Uterus (tissue), 4 donors: ENCODE data around the gene UHRF2. TPM values are rescaled to one million over a fixed set of nuclear protein-coding genes. Genes with fewer than 3 reads are reported as not detected.

Experiments
- DNase-seq, 2 donors: peaks; one replicate each; pipeline ENCODE4 v3.0.0-alpha.2; 2019 to 2020
- H3K27ac ChIP-seq, 2 donors: fragments of 200-600 bp; sonication (generic); 1 replicate in 1 of 2; 2 replicates in 1 of 2; pipeline ENCODE4 v1.5.1; 2016 to 2018
- H3K27me3 ChIP-seq, 2 donors: fragments of 200-600 bp; sonication (generic); one replicate each; pipeline ENCODE4 v1.5.1; 2018 to 2019; ENCODE audit warnings: control low read depth in 1 of 2
- H3K36me3 ChIP-seq, 2 donors: fragments of 200-600 bp; sonication (generic); one replicate each; pipeline ENCODE4 v1.5.1; 2019; ENCODE audit warnings: control low read depth in 1 of 2
- H3K4me1 ChIP-seq, 2 donors: fragments of 200-600 bp; sonication (generic); one replicate each; pipeline ENCODE4 v1.5.1; 2018 to 2019; ENCODE audit warnings: control low read depth in 1 of 2
- H3K4me3 ChIP-seq, 2 donors: fragments of 200-600 bp; sonication (generic); 1 replicate in 1 of 2; 2 replicates in 1 of 2; pipeline ENCODE4 v1.5.1; 2018 to 2019; ENCODE audit warnings: mild to moderate bottlenecking in 1 of 2
- H3K9me3 ChIP-seq, 2 donors: fragments of 200-600 bp; sonication (generic); one replicate each; pipeline ENCODE4 v1.5.1; 2019; ENCODE audit warnings: control low read depth in 1 of 2
- POLR2A ChIP-seq, 2 donors: fragments of 450-650 bp; IDR thresholded peaks; one replicate each; pipeline ENCODE4 v1.6.1; 2016; ENCODE audit warnings: antibody characterized with exemption in 2 of 2, mild to moderate bottlenecking in 1 of 2, moderate library complexity in 1 of 2
- intact Hi-C: fragments of 100-400 bp; cut with DNase I; formaldehyde crosslinking; loops from one replicate; pipeline ENCODE4 v1.15.1; 2023; ENCODE audit warnings: low total_unique reads
- total RNA-seq, 4 donors: library from RNA; depleted of rRNA in 3 of 4; stranded (reverse); fragments of >200 nt in 3 of 4; gene quantifications; one replicate each; pipeline versions ENCODE4 v1.1.0 to v1.2.4, GENCODE V29; 2014 to 2023
- TF ChIP-seq, protein P1 (sequence below), 4 experiments: fragments of 200-600 bp in 2 of 4; fragments of 450-650 bp in 2 of 4; sonication (generic) in 2 of 4; IDR thresholded peaks; one replicate each; pipeline ENCODE4 v1.5.1; 2016 to 2019; ENCODE audit warnings: antibody characterized with exemption in 4 of 4, mild to moderate bottlenecking in 2 of 4, moderate library complexity in 1 of 4
- donor health status: DM: yes; HTN: yes; CAD: no.

Gene UHRF2
- total RNA-seq, 4 donors from 2014 or later, result 40.7 to 107 (median 63.1) TPM

DNA sequence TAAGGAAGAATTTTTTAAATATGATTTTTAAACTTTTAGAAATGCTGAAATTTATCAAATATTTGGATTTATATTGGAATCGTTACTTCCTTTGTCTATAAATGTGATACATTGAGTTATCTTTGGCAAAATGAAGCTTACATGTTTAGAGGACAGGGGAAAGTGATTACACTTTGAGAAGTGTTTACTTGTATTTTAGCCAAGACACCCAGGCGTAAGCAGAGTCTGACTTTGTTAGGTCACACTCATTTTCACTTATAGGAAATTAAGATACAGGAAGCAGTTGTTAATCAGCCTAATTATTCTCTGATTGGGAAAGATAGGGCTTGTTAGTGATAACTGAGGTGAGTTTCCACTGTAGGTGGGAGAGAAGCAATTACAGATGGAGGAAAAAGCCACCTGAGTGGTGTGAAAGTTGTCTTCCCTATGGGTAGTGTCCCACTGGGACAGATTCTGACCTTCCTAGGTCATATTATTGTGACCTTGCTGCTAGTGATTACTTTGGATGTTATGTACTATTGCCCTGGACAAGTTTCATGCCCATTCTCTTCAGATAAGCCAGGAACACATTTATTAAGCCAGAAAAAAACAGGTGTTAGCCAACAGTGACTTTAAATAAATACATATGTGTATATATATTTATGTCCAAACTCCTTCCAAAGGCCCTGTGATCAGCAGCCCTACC, 88.7 kb downstream of the UHRF2 start:
- H3K27me3 ChIP-seq, result no peaks in the 10 kb centered on the region
- H3K27ac ChIP-seq, result no peak overlapping the region
- no peaks in the 10 kb centered on the region for H3K36me3 ChIP-seq
- H3K9me3 ChIP-seq, result no peaks in the 10 kb centered on the region
- no peak overlapping the region for H3K4me3 ChIP-seq
- TF ChIP-seq, protein P1, sequence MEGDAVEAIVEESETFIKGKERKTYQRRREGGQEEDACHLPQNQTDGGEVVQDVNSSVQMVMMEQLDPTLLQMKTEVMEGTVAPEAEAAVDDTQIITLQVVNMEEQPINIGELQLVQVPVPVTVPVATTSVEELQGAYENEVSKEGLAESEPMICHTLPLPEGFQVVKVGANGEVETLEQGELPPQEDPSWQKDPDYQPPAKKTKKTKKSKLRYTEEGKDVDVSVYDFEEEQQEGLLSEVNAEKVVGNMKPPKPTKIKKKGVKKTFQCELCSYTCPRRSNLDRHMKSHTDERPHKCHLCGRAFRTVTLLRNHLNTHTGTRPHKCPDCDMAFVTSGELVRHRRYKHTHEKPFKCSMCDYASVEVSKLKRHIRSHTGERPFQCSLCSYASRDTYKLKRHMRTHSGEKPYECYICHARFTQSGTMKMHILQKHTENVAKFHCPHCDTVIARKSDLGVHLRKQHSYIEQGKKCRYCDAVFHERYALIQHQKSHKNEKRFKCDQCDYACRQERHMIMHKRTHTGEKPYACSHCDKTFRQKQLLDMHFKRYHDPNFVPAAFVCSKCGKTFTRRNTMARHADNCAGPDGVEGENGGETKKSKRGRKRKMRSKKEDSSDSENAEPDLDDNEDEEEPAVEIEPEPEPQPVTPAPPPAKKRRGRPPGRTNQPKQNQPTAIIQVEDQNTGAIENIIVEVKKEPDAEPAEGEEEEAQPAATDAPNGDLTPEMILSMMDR (IDR thresholded peaks at IDR 0.05), result no peak
- no peak for TF ChIP-seq POLR2A (IDR thresholded peaks at IDR 0.05)
- no peak for DNase-seq
- no peaks in the 10 kb centered on the region for H3K4me1 ChIP-seq
- intact Hi-C loops, result no loop called here

DNA sequence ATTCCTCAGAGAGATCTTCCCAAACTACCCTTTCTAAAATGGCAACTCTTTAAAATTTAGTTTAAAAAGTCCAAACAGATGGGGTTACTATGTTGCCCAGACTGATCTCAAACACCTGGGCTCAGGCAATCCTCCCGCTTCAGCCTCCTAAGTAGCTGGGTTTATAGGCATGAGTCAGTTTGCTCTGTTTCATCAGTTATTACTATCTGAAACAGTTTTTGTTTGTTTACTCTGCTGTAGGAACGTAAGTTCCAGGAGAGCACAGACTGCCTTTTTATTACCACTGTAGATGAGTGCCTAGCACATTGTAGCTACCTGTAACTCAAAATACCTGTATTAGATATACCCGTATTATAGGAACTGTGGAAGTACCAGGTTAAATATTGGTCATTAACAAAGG, 89.4 kb downstream of the UHRF2 start:
- Histone ChIP-seq H3K4me1 (no peaks in the 10 kb centered on the region), H3K27ac (no peak overlapping the region), H3K27me3 (no peaks in the 10 kb centered on the region), H3K9me3 (no peaks in the 10 kb centered on the region), H3K4me3 (no peak overlapping the region), H3K36me3 (no peaks in the 10 kb centered on the region)
- intact Hi-C loops, result no loop called here
- TF ChIP-seq, protein P1 (IDR thresholded peaks at IDR 0.05), result no peak
- DNase-seq, result no peak

DNA sequence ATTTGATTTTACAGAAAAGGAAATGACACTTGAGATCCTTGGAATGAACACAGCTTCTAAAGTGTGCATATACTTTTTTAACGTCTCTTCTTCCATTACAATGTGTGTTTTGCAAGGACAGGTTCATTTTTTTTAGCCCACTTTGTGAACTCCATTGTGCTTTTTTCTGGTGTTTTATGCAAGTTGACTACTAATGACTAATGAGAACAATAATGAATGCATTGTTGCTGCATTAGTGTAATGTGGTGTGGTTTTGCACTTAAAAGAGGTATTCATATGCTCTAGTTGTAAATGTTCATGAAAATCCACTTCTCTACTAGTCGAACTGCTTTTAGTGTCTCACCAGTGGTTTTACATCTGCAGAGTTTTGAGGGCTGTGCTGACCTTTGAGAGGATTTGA, 93.6 kb downstream of the UHRF2 start:
- no peak for DNase-seq

DNA sequence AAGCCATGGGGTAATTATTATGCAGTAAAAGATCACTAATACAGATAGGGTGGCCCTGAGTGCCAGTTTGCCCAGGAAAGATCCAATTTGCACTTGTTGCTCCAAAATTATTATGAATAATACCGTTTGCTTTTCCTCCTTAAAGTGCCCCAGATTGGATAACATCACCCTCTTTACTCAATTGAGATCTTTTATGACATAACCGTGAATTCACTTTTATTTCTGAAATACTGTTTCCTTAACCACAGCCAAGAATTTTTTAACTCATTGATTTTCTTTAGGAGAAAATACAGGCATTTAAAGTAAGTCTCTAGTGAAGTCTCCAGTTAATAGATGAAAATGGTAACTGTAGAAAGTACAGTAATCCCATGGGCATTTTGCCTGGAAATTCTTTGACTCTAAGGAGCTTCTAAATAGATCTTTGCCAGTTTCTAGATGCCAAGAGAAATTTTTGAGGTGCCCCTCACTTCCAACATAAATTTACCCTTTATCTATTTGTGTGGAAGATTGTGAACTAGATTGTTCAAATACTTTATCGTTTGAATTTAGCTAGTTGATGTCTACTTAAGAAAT, 99.2 kb downstream of the UHRF2 start:
- no peak overlapping the region for H3K4me3 ChIP-seq

More for the DNA sequence above, 93.6 kb downstream of the UHRF2 start:
- no peak for TF ChIP-seq POLR2A (IDR thresholded peaks at IDR 0.05)
- TF ChIP-seq, protein P1 (IDR thresholded peaks at IDR 0.05), result no peak
- Histone ChIP-seq H3K27me3 (no peaks in the 10 kb centered on the region), H3K4me1 (no peaks in the 10 kb centered on the region), H3K9me3 (no peaks in the 10 kb centered on the region), H3K4me3 (no peak overlapping the region), H3K36me3 (no peaks in the 10 kb centered on the region), H3K27ac (no peak overlapping the region)
- intact Hi-C loops, result no loop called here

DNA sequence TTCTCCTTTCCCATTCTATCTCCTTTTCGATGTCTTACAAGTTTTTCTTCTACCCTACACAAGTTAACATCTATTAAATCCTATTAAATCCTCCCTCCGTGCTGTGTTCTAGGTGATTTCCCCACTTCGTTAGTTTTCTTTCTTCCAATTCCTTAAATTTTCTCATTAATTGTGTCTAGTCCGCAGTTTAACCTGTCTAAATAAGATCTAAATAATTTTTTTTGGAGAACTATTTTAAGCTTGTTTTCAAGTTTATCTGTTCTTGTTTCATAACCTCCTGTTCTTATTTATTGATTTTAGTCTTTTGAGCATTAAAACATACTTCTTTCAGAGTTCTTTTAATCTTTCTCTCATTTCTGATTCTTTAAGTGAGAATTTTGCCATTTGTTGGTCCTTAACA, 109.3 kb downstream of the UHRF2 start:
- intact Hi-C loops, result no loop called here
- H3K27ac ChIP-seq, result no peak overlapping the region

More for the DNA sequence above, 99.2 kb downstream of the UHRF2 start:
- Histone ChIP-seq H3K27ac (no peak overlapping the region), H3K9me3 (no peaks in the 10 kb centered on the region), H3K27me3 (no peaks in the 10 kb centered on the region), H3K4me1 (no peaks in the 10 kb centered on the region), H3K36me3 (no peaks in the 10 kb centered on the region)
- DNase-seq, result no peak
- intact Hi-C loops, result no loop called here
- TF ChIP-seq, protein P1 (IDR thresholded peaks at IDR 0.05), result no peak
- TF ChIP-seq POLR2A (IDR thresholded peaks at IDR 0.05), result no peak

More for the DNA sequence above, 109.3 kb downstream of the UHRF2 start:
- Histone ChIP-seq H3K9me3 (no peaks in the 10 kb centered on the region), H3K4me3 (no peak overlapping the region), H3K4me1 (no peaks in the 10 kb centered on the region), H3K27me3 (no peaks in the 10 kb centered on the region), H3K36me3 (no peaks in the 10 kb centered on the region)
- TF ChIP-seq, protein P1 (IDR thresholded peaks at IDR 0.05), result no peak
- no peak for TF ChIP-seq POLR2A (IDR thresholded peaks at IDR 0.05)
- DNase-seq, result no peak
